ENCODE measurements around the gene GBA2.

Gene GBA2

GRCh38 chr9:35690614-35691333 lies 58.3 kb downstream of the GBA2 start:
- peak; percentile 68 for DNase-seq

- DNase-seq = no peak
Observed at GRCh38 chr9:35690294-35690613, 58.8 kb downstream of the GBA2 start.

- no peak for DNase-seq
Observed at GRCh38 chr9:35689542-35690293, 59.3 kb downstream of the GBA2 start, which contains the start of gene TPM2. TSS of gene TPM2 (minus strand) at chr9:35689925. CDS start at chr9:35689817, 108 bp downstream.

- peak; percentile 40 for DNase-seq
Observed at GRCh38 chr9:35688558-35689541, 60.2 kb downstream of the GBA2 start.

- no peak for DNase-seq
Observed at GRCh38 chr9:35687972-35688557, 61.0 kb downstream of the GBA2 start.

GRCh38 chr9:35687306-35687705 lies 61.7 kb downstream of the GBA2 start:
- DNase-seq = no peak

Measured in hematopoietic multipotent progenitor cell treated with erythropoietin and hydrocortisone succinate and interleukin-3 and kit ligand, for 4 days (in vitro differentiated cells).